Mesendoderm (in vitro differentiated cells): ENCODE data around the gene EVI5.
"Not testable (repeated sequence)": the region's sequence is repeated elsewhere in the genome, so short reads cannot be mapped to it uniquely, and the experiment has no call there.

Experiments
- DNase-seq: peaks from one replicate; pipeline ENCODE4 v3.0.0; 2013
- H2AK5ac ChIP-seq: 2 replicates; pipeline ENCODE4 v1.6.1; 2013; ENCODE audit warnings: low read length, inconsistent platforms
- H2BK120ac ChIP-seq: 2 replicates; pipeline ENCODE4 v1.6.1; 2013; ENCODE audit warnings: low read depth, mild to moderate bottlenecking, low read length, moderate library complexity, mixed read lengths
- H2BK15ac ChIP-seq: replicated peaks from 2 replicates; pipeline ENCODE4 v1.6.1; 2013; ENCODE audit warnings: low read depth, mild to moderate bottlenecking, moderate library complexity
- H2BK5ac ChIP-seq: 2 replicates; pipeline ENCODE4 v1.6.1; 2013; ENCODE audit warnings: low read length, inconsistent platforms
- H3K18ac ChIP-seq: 2 replicates; pipeline ENCODE4 v1.6.1; 2013; ENCODE audit warnings: mild to moderate bottlenecking, low read length, mixed read lengths
- H3K23ac ChIP-seq: one replicate; pipeline ENCODE4 v1.6.1; 2013; ENCODE audit warnings: low read length
- H3K27ac ChIP-seq: 2 replicates; pipeline ENCODE4 v1.5.1; 2013; ENCODE audit warnings: low read depth, mild to moderate bottlenecking, inconsistent platforms, low read length, moderate library complexity
- H3K27me3 ChIP-seq: 2 replicates; pipeline ENCODE4 v1.6.1; 2013; ENCODE audit warnings: low read length, control low read depth, mild to moderate bottlenecking, inconsistent platforms; ENCODE audit not compliant: insufficient read depth, poor library complexity
- H3K36me3 ChIP-seq: 2 replicates; pipeline ENCODE4 v1.6.1; 2013; ENCODE audit warnings: low read length, inconsistent platforms; ENCODE audit not compliant: control insufficient read depth, insufficient read depth
- H3K4ac ChIP-seq: one replicate; pipeline ENCODE4 v1.6.1; 2013; ENCODE audit warnings: low read depth, mild to moderate bottlenecking, low read length, moderate library complexity
- H3K4me1 ChIP-seq: 2 replicates; pipeline ENCODE4 v1.6.1; 2013; ENCODE audit warnings: low read depth, low read length, inconsistent platforms; ENCODE audit not compliant: control insufficient read depth
- H3K4me2 ChIP-seq: 2 replicates; pipeline ENCODE4 v1.6.1; 2013; ENCODE audit warnings: low read length
- H3K4me3 ChIP-seq: 2 replicates; pipeline ENCODE4 v1.5.1; 2013; ENCODE audit warnings: mild to moderate bottlenecking, low read length
- H3K56ac ChIP-seq: one replicate; pipeline ENCODE4 v1.6.1; 2013; ENCODE audit warnings: low read length
- H3K79me1 ChIP-seq: 2 replicates; pipeline ENCODE4 v1.6.1; 2013; ENCODE audit warnings: low read length, inconsistent platforms
- H3K79me2 ChIP-seq: 2 replicates; pipeline ENCODE4 v1.6.1; 2013; ENCODE audit warnings: mild to moderate bottlenecking, low read length; ENCODE audit not compliant: control insufficient read depth, insufficient read depth
- H3K9ac ChIP-seq: 2 replicates; pipeline ENCODE4 v1.6.1; 2013; ENCODE audit warnings: low read length, inconsistent platforms
- H4K5ac ChIP-seq: one replicate; pipeline ENCODE4 v1.6.1; 2013; ENCODE audit warnings: low read length
- H4K8ac ChIP-seq: one replicate; pipeline ENCODE4 v1.6.1; 2013; ENCODE audit warnings: low read depth, mild to moderate bottlenecking, control low read depth, low read length, moderate library complexity
- WGBS: extraction: QIAGEN DNeasy Blood & Tissue Kit; methylation state at CpG from one replicate; pipeline ENCODE4 v1.1.7; 2013; ENCODE audit warnings: low lambda C conversion rate, missing lambda C conversion rate; ENCODE audit not compliant: insufficient coverage; ENCODE audit errors: extremely low coverage; 5-methylcytosine and 5-hydroxymethylcytosine counted together

EVI5 gene

GRCh38 chr1:92778376-92778775 lies 6.5 kb downstream of the EVI5 start:
- no peak overlapping the region for H3K4ac ChIP-seq
- H4K8ac ChIP-seq = no peak overlapping the region
- H3K79me1 ChIP-seq = peaks cover 5% of the 10 kb centered on the region
- H3K56ac ChIP-seq = no peak overlapping the region
- no peaks in the 10 kb centered on the region for H3K36me3 ChIP-seq
- DNase-seq = no peak
- H3K27me3 ChIP-seq = no peaks in the 10 kb centered on the region
- H3K18ac ChIP-seq = no peak overlapping the region
- no peak overlapping the region for H2BK5ac ChIP-seq
- H2AK5ac ChIP-seq = no peak overlapping the region
- no peak overlapping the region for H3K27ac ChIP-seq
- H2BK120ac ChIP-seq = no peak overlapping the region
- H3K4me3 ChIP-seq = no peak overlapping the region
- no peak overlapping the region for H3K9ac ChIP-seq
- no CpG with 5 or more reads among the region's 1 CpG for WGBS
- H3K4me1 ChIP-seq = peaks cover 3% of the 10 kb centered on the region
- H3K23ac ChIP-seq = no peak overlapping the region
- H3K4me2 ChIP-seq = no peak overlapping the region
- no peak overlapping the region for H4K5ac ChIP-seq
- H2BK15ac ChIP-seq = no peak overlapping the region
- peaks cover 3% of the 10 kb centered on the region for H3K79me2 ChIP-seq

GRCh38 chr1:92774407-92774806 lies 10.5 kb downstream of the EVI5 start:
- no peak overlapping the region for H3K56ac ChIP-seq
- no peak overlapping the region for H3K9ac ChIP-seq
- no peaks in the 10 kb centered on the region for H3K36me3 ChIP-seq
- no peak overlapping the region for H2BK120ac ChIP-seq
- no peak overlapping the region for H4K5ac ChIP-seq
- H3K23ac ChIP-seq = no peak overlapping the region
- H3K79me2 ChIP-seq = peaks cover 4% of the 10 kb centered on the region
- H2AK5ac ChIP-seq = no peak overlapping the region
- DNase-seq = peak; percentile 32
- H3K4ac ChIP-seq = no peak overlapping the region
- no peak overlapping the region for H3K18ac ChIP-seq
- no peak overlapping the region for H3K27ac ChIP-seq
- H3K79me1 ChIP-seq = peaks cover 5% of the 10 kb centered on the region
- no CpG with 5 or more reads among the region's 1 CpG for WGBS
- no peaks in the 10 kb centered on the region for H3K27me3 ChIP-seq
- H2BK15ac ChIP-seq = no peak overlapping the region
- no peak overlapping the region for H3K4me3 ChIP-seq
- H3K4me1 ChIP-seq = peaks cover 3% of the 10 kb centered on the region
- no peak overlapping the region for H4K8ac ChIP-seq
- no peak overlapping the region for H3K4me2 ChIP-seq
- no peak overlapping the region for H2BK5ac ChIP-seq

GRCh38 chr1:92773749-92774148 lies 11.2 kb downstream of the EVI5 start:
- H3K4me3 ChIP-seq, H3K4me2 ChIP-seq, H3K9ac ChIP-seq, H4K5ac ChIP-seq, H3K79me1 ChIP-seq, DNase-seq, H3K27me3 ChIP-seq, H2BK120ac ChIP-seq, H3K18ac ChIP-seq, H2BK15ac ChIP-seq, H3K79me2 ChIP-seq, H3K4ac ChIP-seq, H3K4me1 ChIP-seq, H3K56ac ChIP-seq, H3K27ac ChIP-seq, H2BK5ac ChIP-seq, H3K23ac ChIP-seq, H2AK5ac ChIP-seq, H3K36me3 ChIP-seq, H4K8ac ChIP-seq: not testable (repeated sequence)
- no CpG with 5 or more reads among the region's 2 CpGs for WGBS

DNA sequence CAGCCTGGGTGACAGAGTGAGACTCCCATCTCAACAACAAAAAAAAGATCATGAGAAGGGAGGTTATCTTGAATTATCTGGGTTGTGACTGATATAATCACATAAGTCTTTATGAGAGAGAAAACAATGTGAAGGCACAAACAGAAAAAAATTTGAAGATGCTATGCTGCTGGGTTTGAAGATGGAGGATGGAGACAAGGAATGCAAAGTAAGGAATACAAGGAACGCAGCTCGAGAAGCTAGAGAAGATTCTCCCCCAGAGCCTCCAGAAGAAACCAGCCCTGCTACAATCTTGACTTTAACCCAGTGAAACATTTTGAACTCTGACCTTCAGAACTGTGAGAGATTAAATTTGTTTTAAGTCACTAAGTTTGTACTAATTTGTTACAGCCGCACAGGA lies 15.1 kb downstream of the EVI5 start:
- Histone ChIP-seq H3K27me3 (no peaks in the 10 kb centered on the region), H4K5ac (no peak overlapping the region), H3K4me2 (no peak overlapping the region), H3K9ac (no peak overlapping the region), H3K79me1 (no peaks in the 10 kb centered on the region), H3K4me1 (peaks cover 3% of the 10 kb centered on the region), H2AK5ac (no peak overlapping the region), H4K8ac (no peak overlapping the region), H3K36me3 (no peaks in the 10 kb centered on the region), H3K4ac (no peak overlapping the region), H2BK120ac (no peak overlapping the region), H3K56ac (no peak overlapping the region), H3K4me3 (no peak overlapping the region), H2BK15ac (no peak overlapping the region), H3K23ac (no peak overlapping the region), H3K27ac (no peak overlapping the region), H3K79me2 (peaks cover 1% of the 10 kb centered on the region), H2BK5ac (no peak overlapping the region), H3K18ac (no peak overlapping the region)
- no peak for DNase-seq
- no CpG with 5 or more reads among the region's 3 CpGs for WGBS

- Histone ChIP-seq H3K27me3 (no peaks in the 10 kb centered on the region), H3K79me2 (peaks cover 1% of the 10 kb centered on the region), H3K27ac (no peak overlapping the region), H4K8ac (no peak overlapping the region), H3K4me2 (no peak overlapping the region), H2BK120ac (no peak overlapping the region), H3K23ac (no peak overlapping the region), H3K36me3 (no peaks in the 10 kb centered on the region), H4K5ac (no peak overlapping the region), H3K4me1 (no peaks in the 10 kb centered on the region), H3K79me1 (no peaks in the 10 kb centered on the region), H3K4me3 (no peak overlapping the region), H2AK5ac (no peak overlapping the region), H2BK5ac (no peak overlapping the region), H2BK15ac (no peak overlapping the region), H3K4ac (no peak overlapping the region), H3K9ac (no peak overlapping the region), H3K56ac (no peak overlapping the region), H3K18ac (no peak overlapping the region)
- DNase-seq = no peak
These were observed 16.0 kb downstream of the EVI5 start for GRCh38 chr1:92768915-92769314.

DNA sequence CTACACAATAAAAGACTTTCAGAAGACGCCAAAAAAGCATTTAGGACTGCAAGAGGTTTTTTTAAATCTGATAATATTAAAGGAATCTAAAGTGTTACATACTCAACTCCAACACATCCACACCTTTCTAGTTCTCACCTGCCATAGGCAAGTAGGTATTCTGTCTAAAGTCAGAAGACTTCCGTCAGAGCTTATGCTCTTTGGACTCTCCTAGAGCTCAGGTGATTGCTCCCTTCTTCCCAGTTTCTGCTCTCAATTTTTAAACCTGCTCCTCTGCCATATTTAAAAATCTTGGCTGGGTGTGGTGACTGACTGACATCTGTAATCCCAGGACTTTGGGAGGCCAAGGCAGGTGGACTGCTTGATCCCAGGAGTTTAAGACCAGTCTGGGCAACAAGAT lies 16.6 kb downstream of the EVI5 start:
- Histone ChIP-seq H4K8ac (no peak overlapping the region), H3K79me1 (no peaks in the 10 kb centered on the region), H3K27ac (no peak overlapping the region), H3K23ac (no peak overlapping the region), H3K56ac (no peak overlapping the region), H2AK5ac (no peak overlapping the region), H3K4me3 (no peak overlapping the region), H4K5ac (no peak overlapping the region), H3K18ac (no peak overlapping the region), H3K4ac (no peak overlapping the region), H3K27me3 (no peaks in the 10 kb centered on the region), H3K4me2 (no peak overlapping the region), H3K9ac (no peak overlapping the region), H2BK15ac (no peak overlapping the region), H2BK120ac (no peak overlapping the region), H3K4me1 (no peaks in the 10 kb centered on the region), H3K36me3 (no peaks in the 10 kb centered on the region), H2BK5ac (no peak overlapping the region), H3K79me2 (no peaks in the 10 kb centered on the region)
- DNase-seq = no peak
- no CpG with 5 or more reads among the region's 2 CpGs for WGBS
